Measurements from ENCODE around the gene SCUBE2.
"Not testable (repeated sequence)": the region's sequence is repeated elsewhere in the genome, so short reads cannot be mapped to it uniquely, and the experiment has no call there.

SCUBE2 gene

DNA sequence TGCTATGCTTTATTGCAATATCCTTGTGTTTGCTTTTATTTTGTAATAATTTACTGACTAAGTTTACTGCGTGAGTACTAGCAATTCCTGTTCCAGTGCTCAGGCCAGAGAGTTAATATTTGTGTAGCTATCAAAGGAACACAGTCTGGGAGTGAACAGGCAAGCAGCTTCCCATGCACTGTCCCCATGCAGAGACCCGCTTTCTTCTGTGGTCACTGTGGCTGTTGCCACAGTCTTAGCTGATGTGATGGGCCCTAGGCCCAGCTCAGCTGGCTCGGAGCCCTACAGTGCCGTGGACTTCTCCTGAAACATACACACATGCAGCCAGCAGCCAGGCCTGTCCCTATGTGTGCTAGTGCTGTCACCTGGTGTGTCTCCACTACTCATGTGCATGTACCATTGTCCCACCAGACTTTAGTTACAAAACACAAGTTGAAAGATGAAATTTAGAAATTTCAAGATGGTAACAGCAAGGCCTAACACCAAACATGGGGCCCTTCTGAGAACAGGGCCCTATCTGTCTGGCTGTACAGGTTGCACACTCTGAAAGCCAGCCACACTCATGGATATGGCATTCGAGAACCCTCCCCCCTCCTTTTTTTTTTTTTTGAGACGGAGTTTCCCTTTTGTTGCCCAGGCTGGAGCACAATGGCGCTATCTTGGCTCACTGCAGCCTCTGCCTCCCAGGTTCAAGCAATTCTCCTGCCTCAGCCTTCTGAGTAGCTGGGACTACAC is 12.3 kb upstream of the SCUBE2 start:
- DNase-seq, result no peak

DNA sequence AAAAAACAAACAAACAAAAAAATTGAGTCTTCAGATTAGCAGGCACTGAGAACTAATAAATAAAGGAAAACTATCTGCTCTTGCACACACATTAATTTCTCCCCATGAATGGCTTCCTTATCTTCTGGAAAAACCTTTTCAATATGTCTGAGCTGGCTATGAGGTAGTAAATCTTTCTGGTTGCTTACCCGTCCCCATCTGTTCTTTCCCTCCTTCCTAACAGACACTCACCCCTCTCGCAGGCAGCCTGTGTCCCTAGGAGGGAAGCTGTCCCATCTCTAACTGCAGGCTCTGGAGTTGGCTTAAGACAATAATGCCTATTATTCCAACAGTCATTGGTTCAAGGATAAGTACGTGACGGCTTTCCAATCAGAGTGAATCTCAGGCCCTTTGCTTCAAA is 8.2 kb upstream of the SCUBE2 start:
- DNase-seq, result no peak

DNA sequence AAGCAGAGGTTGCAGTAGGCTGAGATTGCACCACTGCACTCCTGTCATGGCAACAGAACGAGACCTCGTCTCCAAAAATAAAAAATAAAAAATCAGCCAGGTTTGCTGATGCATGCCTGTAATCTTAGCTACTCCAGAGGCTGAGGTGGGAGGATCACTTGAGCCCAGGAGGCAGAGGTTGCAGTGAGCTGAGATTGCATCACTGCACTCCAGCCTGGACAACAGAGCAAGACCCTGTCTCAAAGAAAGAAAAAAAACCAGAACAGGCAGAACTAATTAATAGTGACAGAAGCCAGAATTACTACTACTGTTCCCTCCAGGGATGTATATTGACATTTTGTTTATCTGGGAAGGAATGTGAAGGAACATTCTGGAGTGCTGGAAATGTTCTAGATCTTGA is 7.1 kb upstream of the SCUBE2 start:
- not testable (repeated sequence) for DNase-seq

GRCh38 chr11:9097186-9097943 is 6.0 kb upstream of the SCUBE2 start:
- not testable (repeated sequence) for DNase-seq

DNA sequence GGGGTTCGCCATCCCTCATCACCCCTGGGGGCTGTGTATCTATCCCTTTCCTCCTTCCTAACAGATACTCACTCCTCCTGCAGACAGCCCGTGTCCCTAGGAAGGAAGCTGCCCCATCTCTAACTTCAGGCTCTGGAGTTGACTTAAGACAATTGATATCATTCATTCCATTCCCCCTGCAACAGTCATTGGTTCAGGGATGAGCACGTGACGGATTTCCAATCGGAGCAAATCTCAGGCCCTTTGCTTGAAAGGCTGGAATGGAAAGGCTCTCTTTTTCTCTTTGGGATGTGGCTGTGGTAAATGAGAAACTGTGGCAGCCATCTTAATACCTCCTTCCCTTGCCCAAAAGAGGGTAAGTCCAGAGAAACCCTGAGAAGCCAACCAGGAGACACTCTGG is 5.0 kb upstream of the SCUBE2 start:
- no peak for DNase-seq

DNA sequence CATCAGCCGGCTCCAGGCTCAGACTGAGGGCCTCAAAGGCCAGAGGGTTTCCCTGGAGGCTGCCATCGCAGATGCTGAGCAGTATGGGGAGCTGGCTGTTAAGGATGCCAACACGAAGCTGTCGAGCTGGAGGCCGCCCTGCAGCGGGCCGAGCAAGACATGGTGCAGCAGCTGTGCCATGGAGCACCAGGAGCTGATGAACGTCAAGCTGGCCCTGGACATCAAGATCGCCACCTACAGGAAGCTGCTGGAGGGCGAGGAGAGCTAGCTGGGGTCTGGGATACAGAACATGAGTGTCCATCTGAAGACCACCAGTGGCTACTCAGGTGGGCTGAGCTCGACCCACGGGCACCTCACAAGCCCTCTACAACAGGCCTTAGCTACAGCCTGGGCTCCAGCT is 4.0 kb upstream of the SCUBE2 start:
- no peak for DNase-seq

DNA sequence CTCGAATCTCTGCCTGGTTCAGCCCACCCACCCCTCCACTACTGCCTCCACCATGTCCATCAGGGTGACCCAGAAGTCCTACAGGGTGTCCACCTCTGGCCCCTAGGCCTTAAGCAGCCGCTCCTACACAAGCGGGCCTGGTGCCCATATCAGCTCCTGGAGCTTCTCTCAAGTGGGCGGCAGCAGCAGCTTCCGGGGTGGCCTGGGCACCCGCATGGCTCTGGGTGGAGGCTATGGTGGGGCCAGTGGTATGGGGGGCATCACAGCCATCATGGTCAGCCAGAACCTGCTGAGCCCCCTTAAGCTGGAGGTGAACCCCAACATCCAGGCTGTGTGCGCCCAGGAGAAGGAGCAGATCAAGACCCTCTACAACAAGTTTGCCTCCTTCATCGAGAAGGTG is 3.0 kb upstream of the SCUBE2 start:
- no peak for DNase-seq

DNA sequence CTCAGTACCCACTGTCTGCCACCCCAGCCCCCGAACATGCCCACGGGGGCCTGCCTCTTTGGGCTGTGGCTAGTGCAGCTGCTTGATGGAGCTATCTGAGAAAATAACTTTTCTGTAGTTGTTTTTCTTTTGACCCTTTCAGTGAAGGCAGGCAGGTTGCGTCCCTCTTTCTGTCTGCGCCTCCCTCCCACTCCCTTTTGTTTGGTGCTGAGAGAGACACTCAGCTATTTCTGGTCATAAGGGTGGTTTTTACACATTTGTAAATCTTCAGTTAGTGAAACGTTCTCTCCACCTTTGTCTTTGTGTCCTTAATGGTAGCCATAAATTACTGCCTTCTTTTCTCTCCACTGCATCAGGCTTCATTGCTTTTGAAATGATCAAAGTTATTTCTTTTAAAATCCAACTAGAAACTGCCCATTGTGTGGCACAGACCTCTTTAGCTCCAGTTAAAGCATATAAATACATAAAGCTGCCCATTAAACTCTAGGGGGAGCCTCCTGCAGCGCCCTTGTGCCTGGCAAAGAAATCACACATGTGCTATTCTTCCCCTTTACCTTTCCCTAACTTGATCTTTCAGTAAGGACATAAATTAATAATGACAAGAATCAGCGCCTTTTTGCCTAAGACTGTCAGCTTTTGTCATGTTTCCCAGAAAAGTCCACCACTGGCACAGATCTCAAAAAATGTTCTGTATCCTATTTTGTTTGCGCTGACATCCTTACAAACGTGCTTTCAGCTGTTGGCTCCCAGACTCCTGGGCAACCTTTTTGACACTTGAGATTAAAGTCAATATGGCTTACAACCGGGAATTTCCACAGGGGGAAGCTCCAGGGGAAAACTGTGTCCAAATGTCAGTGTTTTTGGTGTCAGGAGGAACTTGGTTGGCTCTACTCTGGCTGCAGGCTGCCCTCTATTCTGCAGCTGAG is 1.7 kb upstream of the SCUBE2 start:
- DNase-seq, result no peak

DNA sequence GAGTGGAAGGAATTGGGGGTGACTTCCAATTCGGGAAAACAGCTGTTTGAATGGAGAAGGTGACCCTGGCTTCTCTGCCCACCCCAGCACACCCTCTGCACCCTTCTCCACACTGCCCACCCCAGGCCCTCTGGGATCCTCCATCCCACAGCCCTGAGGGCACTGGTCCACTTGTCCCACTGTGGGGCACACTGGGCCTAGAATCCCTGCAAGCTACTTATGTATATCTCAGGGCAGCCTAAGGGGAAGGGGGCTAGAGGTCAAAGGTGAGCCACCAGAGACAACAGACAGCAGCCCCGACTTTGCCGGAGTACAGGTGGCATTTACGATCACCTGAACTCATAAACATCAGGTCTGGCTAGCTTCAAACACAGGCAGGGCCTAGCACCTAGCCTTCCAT is 673 bp upstream of the SCUBE2 start:
- no peak for DNase-seq

- no peak for DNase-seq
Measured at GRCh38 chr11:9090488-9091043, 833 bp downstream of the SCUBE2 start.

- no peak for DNase-seq
Measured at GRCh38 chr11:9089636-9090035, 1.8 kb downstream of the SCUBE2 start.

DNA sequence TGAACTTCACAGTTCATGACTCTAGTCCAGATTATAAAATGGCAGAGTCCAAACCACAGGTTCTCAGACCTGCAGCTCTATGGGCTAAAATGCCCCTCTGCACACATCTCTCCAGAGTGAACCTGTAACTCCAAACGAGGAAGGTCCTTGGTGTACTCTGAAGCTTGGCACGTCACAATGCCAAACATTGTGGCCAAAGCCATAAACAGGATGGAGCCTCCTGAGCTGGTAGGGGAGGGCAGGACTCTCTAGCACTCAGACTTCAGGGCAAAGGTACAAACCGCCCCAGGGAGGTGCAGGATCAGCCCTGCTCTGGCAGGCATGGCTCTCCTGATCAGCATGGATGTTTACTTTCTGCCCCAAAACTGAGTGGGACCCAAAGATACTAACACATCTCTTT is 2.3 kb downstream of the SCUBE2 start:
- no peak for DNase-seq

DNA sequence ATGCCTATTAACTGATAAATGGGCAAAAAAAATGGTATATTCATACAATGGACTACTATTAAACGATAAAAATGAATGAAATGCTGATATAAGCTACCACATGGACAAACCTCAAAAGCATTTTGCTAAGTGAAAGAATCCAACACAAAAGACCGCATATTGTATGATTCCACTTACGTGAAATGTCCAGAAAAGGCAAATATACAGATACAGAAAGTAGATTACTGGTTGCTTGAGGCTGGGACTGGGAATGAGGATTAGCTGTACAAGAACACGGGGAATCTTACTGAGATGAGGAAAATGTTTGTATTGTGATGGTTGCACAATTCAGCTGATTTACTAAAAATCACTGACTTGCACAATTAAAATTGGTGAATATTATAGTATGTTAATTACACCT is 8.8 kb downstream of the SCUBE2 start:
- no peak for DNase-seq

- DNase-seq, result no peak
Measured at GRCh38 chr11:9081153-9081552, 10.2 kb downstream of the SCUBE2 start.

DNA sequence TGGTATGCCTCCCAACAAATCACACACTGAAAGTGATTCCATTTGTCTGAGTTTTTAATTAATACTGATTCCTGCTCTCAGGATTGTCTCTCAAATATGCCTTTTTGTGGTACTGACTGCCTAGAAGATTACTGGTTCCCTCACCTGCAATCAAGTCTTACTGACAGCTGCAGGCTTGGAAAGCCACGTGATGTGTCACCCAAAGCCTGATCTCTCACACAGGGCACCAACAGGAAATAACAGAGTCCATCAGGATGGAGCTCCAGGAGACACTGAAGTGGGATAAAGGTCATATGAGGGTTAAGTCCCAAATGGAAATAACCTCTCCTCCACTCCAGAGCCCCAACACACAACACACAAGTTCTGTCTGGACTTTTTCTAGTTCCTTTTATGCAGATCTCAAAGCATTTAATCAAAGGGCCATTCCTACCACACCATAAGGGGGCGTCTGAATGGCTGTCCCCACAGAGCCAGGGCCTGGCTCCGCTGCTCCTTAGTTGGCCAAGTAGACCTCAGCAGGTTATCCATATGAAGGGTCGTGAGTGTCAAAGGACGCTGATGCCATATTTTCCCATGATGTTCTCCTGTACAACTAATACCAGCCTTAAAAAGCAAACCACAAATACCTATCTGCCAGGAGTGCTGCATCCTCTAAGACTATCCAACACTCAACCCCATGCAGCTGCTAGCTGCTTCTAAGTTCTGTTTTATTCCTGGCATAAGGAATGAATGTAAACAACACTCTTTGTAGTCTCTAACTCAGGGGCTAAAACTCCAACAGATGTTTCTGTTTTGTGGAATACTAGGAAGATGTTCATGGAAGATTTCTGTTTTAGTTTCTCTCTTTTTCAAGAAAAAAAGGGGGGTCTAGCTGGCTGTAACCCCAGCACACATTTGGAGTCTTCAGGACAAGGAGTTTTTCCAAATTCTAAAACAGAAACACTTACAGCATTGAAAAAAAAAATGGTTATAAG is 13.0 kb downstream of the SCUBE2 start:
- DNase-seq, result no peak

DNA sequence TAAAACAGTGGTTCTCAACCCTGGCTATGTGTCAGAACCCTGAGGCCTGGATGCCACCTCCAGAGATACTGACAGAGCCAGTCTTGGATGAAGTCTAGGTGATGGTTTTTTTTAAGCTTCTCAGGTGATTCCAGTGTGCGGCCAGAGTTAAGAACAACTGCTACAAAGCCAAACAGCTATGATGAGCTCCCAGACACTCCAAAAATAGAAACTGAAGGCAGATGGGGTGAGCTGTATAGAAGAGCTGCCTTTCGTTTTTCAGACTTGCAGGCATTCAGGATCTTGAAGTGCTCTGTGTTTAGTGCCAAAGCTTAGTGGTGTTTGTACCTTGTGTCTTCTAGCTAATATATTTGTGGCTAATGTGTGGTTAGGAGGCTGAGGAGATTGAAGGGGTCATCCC is 14.2 kb downstream of the SCUBE2 start:
- no peak for DNase-seq

GRCh38 chr11:9076661-9077060 is 14.7 kb downstream of the SCUBE2 start:
- DNase-seq, result no peak

GRCh38 chr11:9076046-9076445 is 15.4 kb downstream of the SCUBE2 start:
- no peak for DNase-seq

DNA sequence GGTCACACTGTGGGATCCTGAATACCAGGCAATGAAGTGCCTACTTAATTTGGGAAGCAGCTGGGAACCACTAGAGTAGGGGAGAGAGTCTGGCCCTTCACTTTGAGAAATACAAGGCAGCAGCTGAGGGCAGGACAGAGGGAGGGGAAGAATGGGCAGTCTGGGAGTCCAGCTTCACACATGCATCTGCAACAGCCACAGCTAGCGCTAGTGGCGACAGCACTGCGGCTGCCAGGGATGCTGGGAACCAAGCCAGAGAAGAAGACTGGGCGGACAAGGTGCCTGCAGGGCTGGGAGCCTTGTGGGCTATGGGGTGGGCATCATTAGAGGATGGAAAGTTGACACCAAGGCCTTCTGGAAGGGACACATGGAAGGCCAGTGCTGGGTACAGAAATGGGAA is 15.8 kb downstream of the SCUBE2 start:
- no peak for DNase-seq

DNA sequence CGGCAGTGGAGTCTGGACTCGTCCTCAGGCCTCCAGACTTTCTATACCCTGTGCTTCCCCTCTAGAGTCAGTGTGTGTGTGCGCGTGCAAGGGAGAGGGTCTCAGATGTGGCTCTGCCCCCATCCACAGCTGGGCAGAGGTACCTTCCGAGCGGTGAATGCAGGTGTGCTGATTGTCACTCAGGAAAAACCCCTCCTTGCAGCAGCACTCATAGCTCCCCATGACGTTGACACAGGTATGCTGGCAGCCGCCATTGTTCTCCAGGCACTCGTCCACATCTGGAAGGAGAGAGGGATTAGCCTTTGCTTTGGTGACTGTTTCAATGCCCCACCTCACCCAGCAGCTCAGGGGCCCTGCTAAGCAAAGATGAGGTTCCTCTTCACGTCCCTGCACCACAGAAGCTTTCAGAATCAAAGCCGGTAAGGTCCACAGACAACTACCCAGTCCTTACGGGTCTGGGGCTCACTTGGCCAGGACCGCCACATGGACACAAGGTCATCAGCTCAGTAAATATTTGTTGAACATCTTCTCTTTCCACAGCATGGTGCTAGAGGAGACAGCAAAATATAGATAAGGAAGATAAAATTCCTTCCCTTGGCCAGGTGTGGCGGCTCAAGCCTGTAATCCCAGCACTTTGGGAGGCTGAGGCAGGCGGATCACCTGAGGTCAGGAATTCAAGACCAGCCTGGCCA is 16.9 kb downstream of the SCUBE2 start:
- no peak for DNase-seq
